Activated T-helper 9 cell treated with anti-CD3 and anti-CD28 coated beads, Interleukin-2, amount 50 U/mL, for 16 hours (primary cell): ENCODE measurements around the gene PLEKHA1.

Experiments used
- DNase-seq: peaks from one replicate; pipeline ENCODE4 v3.0.0-alpha.2; 2020; ENCODE audit warnings: low read depth

PLEKHA1 gene

GRCh38 chr10:122461729-122462532, 87.4 kb downstream of the PLEKHA1 start:
- no peak for DNase-seq

- DNase-seq, result no peak
Measured at GRCh38 chr10:122462533-122463465, 88.3 kb downstream of the PLEKHA1 start.

GRCh38 chr10:122463466-122464249, 89.2 kb downstream of the PLEKHA1 start:
- DNase-seq, result no peak

GRCh38 chr10:122464250-122464510, 89.7 kb downstream of the PLEKHA1 start:
- no peak for DNase-seq

GRCh38 chr10:122464586-122464985, 90.1 kb downstream of the PLEKHA1 start:
- DNase-seq, result no peak

- DNase-seq, result no peak
Measured at GRCh38 chr10:122465401-122466040, 91.0 kb downstream of the PLEKHA1 start.

- DNase-seq, result no peak
Measured at GRCh38 chr10:122466951-122467381, 92.5 kb downstream of the PLEKHA1 start.

- DNase-seq, result no peak
Measured at GRCh38 chr10:122467701-122468100, 93.2 kb downstream of the PLEKHA1 start.

- DNase-seq, result no peak
Measured at GRCh38 chr10:122468307-122468925, 93.9 kb downstream of the PLEKHA1 start.

- DNase-seq, result no peak
Measured at GRCh38 chr10:122468926-122469781, 94.6 kb downstream of the PLEKHA1 start.

- DNase-seq, result no peak
Measured at GRCh38 chr10:122469848-122470247, 95.3 kb downstream of the PLEKHA1 start.

GRCh38 chr10:122471531-122472177, 97.1 kb downstream of the PLEKHA1 start:
- no peak for DNase-seq

GRCh38 chr10:122473116-122473515, 98.6 kb downstream of the PLEKHA1 start:
- DNase-seq, result no peak

GRCh38 chr10:122474131-122474818, 99.8 kb downstream of the PLEKHA1 start:
- DNase-seq, result no peak

GRCh38 chr10:122475100-122475499, 100.6 kb downstream of the PLEKHA1 start:
- DNase-seq, result no peak

GRCh38 chr10:122475591-122476332, 101.3 kb downstream of the PLEKHA1 start:
- DNase-seq, result no peak

GRCh38 chr10:122476333-122476695, 101.8 kb downstream of the PLEKHA1 start:
- DNase-seq, result no peak

GRCh38 chr10:122477436-122477835, 102.9 kb downstream of the PLEKHA1 start:
- no peak for DNase-seq

- no peak for DNase-seq
Measured at GRCh38 chr10:122478971-122479370, 104.5 kb downstream of the PLEKHA1 start.
